ENCODE results near the gene RASGRF2.
A peak's percentile ranks its signal among the peaks of the same experiment; 100 is the strongest.
"Not testable (repeated sequence)": the region's sequence is repeated elsewhere in the genome, so short reads cannot be mapped to it uniquely, and the experiment has no call there.

Gene RASGRF2

GRCh38 chr5:81077105-81077504 is 116.9 kb downstream of the RASGRF2 start:
- no peak for DNase-seq

GRCh38 chr5:81078930-81079329 is 118.8 kb downstream of the RASGRF2 start:
- DNase-seq: no peak

GRCh38 chr5:81080809-81081460 is 120.8 kb downstream of the RASGRF2 start:
- no peak for DNase-seq

- DNase-seq: no peak
Measured at GRCh38 chr5:81081461-81081835, 121.3 kb downstream of the RASGRF2 start.

GRCh38 chr5:81086881-81087281 is 126.7 kb downstream of the RASGRF2 start:
- DNase-seq: no peak

- no peak for DNase-seq
Measured at GRCh38 chr5:81091199-81091598, 131.0 kb downstream of the RASGRF2 start.

- DNase-seq: no peak
Measured at GRCh38 chr5:81093536-81094196, 133.5 kb downstream of the RASGRF2 start.

- DNase-seq: no peak
Measured at GRCh38 chr5:81095835-81096234, 135.7 kb downstream of the RASGRF2 start.

- no peak for DNase-seq
Measured at GRCh38 chr5:81097713-81098112, 137.6 kb downstream of the RASGRF2 start.

- DNase-seq: no peak
Measured at GRCh38 chr5:81105261-81105877, 145.2 kb downstream of the RASGRF2 start.

GRCh38 chr5:81115261-81115660 is 155.1 kb downstream of the RASGRF2 start:
- DNase-seq: no peak

- DNase-seq: no peak
Measured at GRCh38 chr5:81117566-81117965, 157.4 kb downstream of the RASGRF2 start.

- DNase-seq: no peak
Measured at GRCh38 chr5:81121273-81121672, 161.1 kb downstream of the RASGRF2 start.

- no peak for DNase-seq
Measured at GRCh38 chr5:81121836-81122630, 161.9 kb downstream of the RASGRF2 start.

- DNase-seq: not testable (repeated sequence)
Measured at GRCh38 chr5:81124689-81125088, 164.5 kb downstream of the RASGRF2 start.

- peak; percentile 41 for DNase-seq
Measured at GRCh38 chr5:81125959-81126358, 165.8 kb downstream of the RASGRF2 start.

GRCh38 chr5:81128416-81128815 is 168.3 kb downstream of the RASGRF2 start:
- DNase-seq: no peak

- DNase-seq: no peak
Measured at GRCh38 chr5:81132381-81132780, 172.2 kb downstream of the RASGRF2 start.

- DNase-seq: no peak
Measured at GRCh38 chr5:81134066-81134465, 173.9 kb downstream of the RASGRF2 start.

- no peak for DNase-seq
Measured at GRCh38 chr5:81134566-81134965, 174.4 kb downstream of the RASGRF2 start.

GRCh38 chr5:81136557-81136956 is 176.4 kb downstream of the RASGRF2 start:
- no peak for DNase-seq

GRCh38 chr5:81137833-81138232 is 177.7 kb downstream of the RASGRF2 start:
- DNase-seq: no peak

GRCh38 chr5:81140441-81140840 is 180.3 kb downstream of the RASGRF2 start:
- DNase-seq: no peak

- no peak for DNase-seq
Measured at GRCh38 chr5:81140943-81141342, 180.8 kb downstream of the RASGRF2 start.
